ENCODE measurements around the gene COL25A1.

Gene COL25A1

GRCh38 chr4:109183931-109184490, 118.4 kb downstream of the COL25A1 start:
- DNase-seq (ENCODE audit: low read depth), result no peak
- H3K4me3 ChIP-seq (ENCODE audit: control insufficient read depth, low read depth, low read length), result no peak overlapping the region
- TF ChIP-seq, protein P1, sequence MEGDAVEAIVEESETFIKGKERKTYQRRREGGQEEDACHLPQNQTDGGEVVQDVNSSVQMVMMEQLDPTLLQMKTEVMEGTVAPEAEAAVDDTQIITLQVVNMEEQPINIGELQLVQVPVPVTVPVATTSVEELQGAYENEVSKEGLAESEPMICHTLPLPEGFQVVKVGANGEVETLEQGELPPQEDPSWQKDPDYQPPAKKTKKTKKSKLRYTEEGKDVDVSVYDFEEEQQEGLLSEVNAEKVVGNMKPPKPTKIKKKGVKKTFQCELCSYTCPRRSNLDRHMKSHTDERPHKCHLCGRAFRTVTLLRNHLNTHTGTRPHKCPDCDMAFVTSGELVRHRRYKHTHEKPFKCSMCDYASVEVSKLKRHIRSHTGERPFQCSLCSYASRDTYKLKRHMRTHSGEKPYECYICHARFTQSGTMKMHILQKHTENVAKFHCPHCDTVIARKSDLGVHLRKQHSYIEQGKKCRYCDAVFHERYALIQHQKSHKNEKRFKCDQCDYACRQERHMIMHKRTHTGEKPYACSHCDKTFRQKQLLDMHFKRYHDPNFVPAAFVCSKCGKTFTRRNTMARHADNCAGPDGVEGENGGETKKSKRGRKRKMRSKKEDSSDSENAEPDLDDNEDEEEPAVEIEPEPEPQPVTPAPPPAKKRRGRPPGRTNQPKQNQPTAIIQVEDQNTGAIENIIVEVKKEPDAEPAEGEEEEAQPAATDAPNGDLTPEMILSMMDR (conservative IDR thresholded peaks at IDR 0.05; ENCODE audit: control insufficient read depth, insufficient read depth, low read depth, low read length), result no peak

GRCh38 chr4:109182696-109183095, 119.8 kb downstream of the COL25A1 start:
- TF ChIP-seq, protein P1 (conservative IDR thresholded peaks at IDR 0.05; ENCODE audit: control insufficient read depth, insufficient read depth, low read depth, low read length), result no peak

DNA sequence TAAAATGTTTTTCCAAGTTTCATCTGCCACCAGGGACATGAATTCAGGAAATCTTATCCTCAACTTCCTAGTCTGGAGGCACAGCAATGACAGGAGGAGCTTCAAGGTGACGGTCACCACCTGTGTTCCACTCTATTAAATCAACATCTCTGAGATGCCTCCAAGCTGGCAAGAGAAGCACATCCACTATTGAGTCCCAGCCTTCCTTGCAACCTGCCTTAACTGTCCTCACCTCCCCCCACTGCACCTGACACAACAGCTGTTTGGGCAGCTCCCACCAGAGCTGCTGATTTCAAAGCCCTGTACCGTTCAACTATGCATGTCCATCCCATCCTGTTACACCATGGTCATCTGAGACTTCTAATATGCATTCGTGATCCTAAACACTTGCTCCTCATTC, 123.4 kb downstream of the COL25A1 start:
- TF ChIP-seq, protein P1 (conservative IDR thresholded peaks at IDR 0.05; ENCODE audit: control insufficient read depth, insufficient read depth, low read depth, low read length), result no peak
- DNase-seq (ENCODE audit: low read depth), result no peak
- no peak overlapping the region for H3K4me3 ChIP-seq (ENCODE audit: control insufficient read depth, low read depth, low read length)

More at GRCh38 chr4:109182696-109183095, 119.8 kb downstream of the COL25A1 start:
- no peak overlapping the region for H3K4me3 ChIP-seq (ENCODE audit: control insufficient read depth, low read depth, low read length)
- DNase-seq (ENCODE audit: low read depth), result no peak

GRCh38 chr4:109177096-109177810, 125.2 kb downstream of the COL25A1 start:
- DNase-seq (ENCODE audit: low read depth), result no peak
- TF ChIP-seq, protein P1 (conservative IDR thresholded peaks at IDR 0.05; ENCODE audit: control insufficient read depth, insufficient read depth, low read depth, low read length), result no peak

GRCh38 chr4:109174224-109174953, 128.1 kb downstream of the COL25A1 start:
- TF ChIP-seq, protein P1 (conservative IDR thresholded peaks at IDR 0.05; ENCODE audit: control insufficient read depth, insufficient read depth, low read depth, low read length), result no peak
- no peak for DNase-seq (ENCODE audit: low read depth)
- no peak overlapping the region for H3K4me3 ChIP-seq (ENCODE audit: control insufficient read depth, low read depth, low read length)

More at GRCh38 chr4:109177096-109177810, 125.2 kb downstream of the COL25A1 start:
- no peak overlapping the region for H3K4me3 ChIP-seq (ENCODE audit: control insufficient read depth, low read depth, low read length)

GRCh38 chr4:109172301-109172700, 130.2 kb downstream of the COL25A1 start:
- no peak for DNase-seq (ENCODE audit: low read depth)
- TF ChIP-seq, protein P1 (conservative IDR thresholded peaks at IDR 0.05; ENCODE audit: control insufficient read depth, insufficient read depth, low read depth, low read length), result no peak
- H3K4me3 ChIP-seq (ENCODE audit: control insufficient read depth, low read depth, low read length), result no peak overlapping the region

Data from fibroblast of mammary gland (primary cell).